Memory B cell (primary cell): Measurements from ENCODE around the gene MAGI2.
"Not testable (repeated sequence)": the region's sequence is repeated elsewhere in the genome, so short reads cannot be mapped to it uniquely, and the experiment has no call there.

Source experiments
- ATAC-seq: fragments of 150-1000 bp; cut with Tn5 transposase; 2 replicates; pipeline ENCODE4 v1.10.0; 2021; ENCODE audit warnings: low read depth, mild to moderate bottlenecking, moderate library complexity
- DNase-seq, 2 donors: peaks; one replicate each; pipeline ENCODE4 v3.0.0; 2022; ENCODE audit warnings: low spot score in 2 of 2
- H3K27ac Mint-ChIP-seq: one replicate; pipeline ENCODE4 v1.8.0; 2022; ENCODE audit warnings: mild to moderate bottlenecking, moderate library complexity, mixed read lengths
- H3K27me3 Mint-ChIP-seq: one replicate; pipeline ENCODE4 v1.8.0; 2022; ENCODE audit warnings: mixed read lengths
- H3K36me3 Mint-ChIP-seq: one replicate; pipeline ENCODE4 v1.8.0; 2022; ENCODE audit warnings: mild to moderate bottlenecking, mixed read lengths
- H3K4me1 Mint-ChIP-seq: one replicate; pipeline ENCODE4 v1.8.0; 2022; ENCODE audit warnings: mixed read lengths
- H3K4me3 Mint-ChIP-seq: one replicate; pipeline ENCODE4 v1.8.0; 2022; ENCODE audit warnings: mild to moderate bottlenecking, moderate library complexity, mixed read lengths
- H3K9me3 Mint-ChIP-seq: one replicate; pipeline ENCODE4 v1.8.0; 2022; ENCODE audit warnings: mixed read lengths

Gene MAGI2

DNA sequence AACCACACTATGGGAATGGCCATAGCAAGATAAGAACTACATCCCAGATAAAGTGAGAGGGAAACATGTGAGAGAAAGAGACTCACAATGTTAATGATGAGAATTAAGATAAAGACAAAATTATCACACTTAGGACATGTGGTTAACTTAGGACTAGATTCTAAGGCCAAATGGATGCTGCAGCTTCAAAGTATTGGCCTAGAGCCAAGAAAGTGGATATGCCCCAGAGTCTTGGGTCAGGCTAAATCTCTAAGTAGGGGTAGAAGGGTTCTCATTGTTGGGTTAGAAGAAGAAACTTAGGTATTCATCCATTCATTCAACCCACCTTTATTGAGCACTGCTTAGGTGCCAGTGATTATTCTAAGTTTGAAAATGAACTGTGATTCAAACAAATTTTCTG is 836.9 kb downstream of the MAGI2 start:
- Mint-ChIP-seq H3K4me3 (no peak overlapping the region), H3K4me1 (no peaks in the 10 kb centered on the region), H3K27me3 (no peaks in the 10 kb centered on the region), H3K27ac (no peak overlapping the region), H3K36me3 (no peaks in the 10 kb centered on the region), H3K9me3 (peaks cover 4% of the 10 kb centered on the region)
- DNase-seq (no peak), ATAC-seq (no peak)

DNA sequence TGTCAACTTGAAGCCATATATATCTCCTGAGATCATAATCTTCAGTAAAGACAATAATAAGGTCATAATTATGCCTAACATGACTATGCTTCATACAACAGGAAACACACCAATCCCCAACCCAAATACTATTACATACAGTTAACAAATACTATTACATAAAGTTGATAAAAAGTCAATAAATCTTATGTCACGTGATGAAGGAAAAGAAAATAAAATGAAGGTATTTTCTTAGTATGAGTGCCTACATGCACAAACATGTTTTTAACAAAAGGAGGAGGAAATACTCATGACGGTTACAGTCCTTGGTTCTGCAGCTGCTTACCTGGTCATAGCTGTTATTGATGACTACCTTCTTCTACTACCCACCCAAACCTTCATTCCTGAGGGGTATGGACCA is 844.2 kb downstream of the MAGI2 start:
- Mint-ChIP-seq H3K4me3 (no peak overlapping the region), H3K27ac (no peak overlapping the region), H3K27me3 (no peaks in the 10 kb centered on the region), H3K4me1 (no peaks in the 10 kb centered on the region), H3K9me3 (no peaks in the 10 kb centered on the region), H3K36me3 (no peaks in the 10 kb centered on the region)
- DNase-seq (no peak), ATAC-seq (no peak)

DNA sequence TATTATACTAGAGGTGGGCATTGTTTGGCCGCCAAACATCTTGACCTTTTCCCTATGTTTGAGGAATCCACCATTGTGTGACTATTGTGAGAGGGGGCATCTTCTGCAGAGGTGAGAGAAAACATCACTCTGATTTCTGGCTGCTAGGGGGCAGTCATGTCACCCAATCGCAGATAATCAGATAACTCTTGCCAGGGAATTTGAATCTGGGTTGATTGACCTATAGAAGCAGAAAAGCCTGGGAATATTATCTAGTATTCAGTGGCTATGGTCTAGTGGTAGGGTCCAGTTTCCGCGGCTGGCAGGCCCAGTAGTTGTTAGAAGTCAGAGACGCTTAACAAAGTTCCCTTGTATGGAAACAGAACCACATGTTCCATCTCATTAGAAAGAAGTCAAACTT is 846.4 kb downstream of the MAGI2 start:
- no peaks in the 10 kb centered on the region for H3K4me1 Mint-ChIP-seq

DNA sequence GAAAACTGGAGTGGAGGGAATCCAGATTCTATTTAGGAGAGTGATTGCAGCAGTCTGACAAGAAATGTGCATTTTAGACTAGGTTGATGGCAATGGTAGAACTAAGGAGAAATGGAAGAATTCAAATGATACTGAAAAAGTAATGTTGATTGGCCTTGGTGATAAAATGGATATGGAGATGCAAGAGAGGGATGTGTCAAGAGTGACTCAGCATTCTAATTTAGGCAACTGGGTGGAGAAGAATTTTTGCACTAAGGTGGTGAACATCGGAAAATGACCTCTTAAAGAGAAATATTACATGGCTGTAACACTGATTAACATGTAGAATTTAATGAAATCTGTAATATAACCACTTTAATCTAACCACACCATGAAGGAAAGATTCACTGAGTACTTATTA is 848.3 kb downstream of the MAGI2 start:
- no peaks in the 10 kb centered on the region for H3K36me3 Mint-ChIP-seq
- no peaks in the 10 kb centered on the region for H3K4me1 Mint-ChIP-seq
- no peaks in the 10 kb centered on the region for H3K9me3 Mint-ChIP-seq
- H3K27ac Mint-ChIP-seq, result no peak overlapping the region
- H3K27me3 Mint-ChIP-seq, result no peaks in the 10 kb centered on the region
- no peak overlapping the region for H3K4me3 Mint-ChIP-seq
- ATAC-seq (no peak), DNase-seq (no peak)

More for the DNA sequence above, 846.4 kb downstream of the MAGI2 start:
- Mint-ChIP-seq H3K9me3 (no peaks in the 10 kb centered on the region), H3K4me3 (no peak overlapping the region), H3K36me3 (no peaks in the 10 kb centered on the region), H3K27me3 (no peaks in the 10 kb centered on the region), H3K27ac (no peak overlapping the region)
- ATAC-seq (no peak), DNase-seq (no peak)

DNA sequence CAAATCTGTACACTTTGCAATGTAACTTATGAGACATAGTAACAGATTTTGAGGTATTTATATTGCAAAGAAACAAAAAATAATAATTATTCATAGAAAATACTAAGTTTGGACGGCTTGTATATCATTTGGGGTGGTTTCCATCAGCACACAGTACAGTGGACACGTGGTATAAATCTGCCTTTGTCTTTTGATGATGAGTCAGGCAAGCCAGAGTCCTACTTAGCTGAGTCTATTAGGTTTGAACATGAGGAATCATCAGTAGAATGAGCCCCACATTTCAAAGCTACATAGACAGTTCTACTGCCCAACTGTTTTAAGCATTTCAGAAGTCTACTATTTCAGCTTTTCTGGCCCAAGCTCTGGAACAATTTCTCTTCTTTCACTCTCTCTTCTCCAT is 851.7 kb downstream of the MAGI2 start:
- no peak for DNase-seq
- no peak for ATAC-seq
- Mint-ChIP-seq H3K27me3 (no peaks in the 10 kb centered on the region), H3K4me1 (no peaks in the 10 kb centered on the region), H3K4me3 (no peak overlapping the region), H3K36me3 (no peaks in the 10 kb centered on the region), H3K27ac (no peak overlapping the region), H3K9me3 (peaks cover 2% of the 10 kb centered on the region)

DNA sequence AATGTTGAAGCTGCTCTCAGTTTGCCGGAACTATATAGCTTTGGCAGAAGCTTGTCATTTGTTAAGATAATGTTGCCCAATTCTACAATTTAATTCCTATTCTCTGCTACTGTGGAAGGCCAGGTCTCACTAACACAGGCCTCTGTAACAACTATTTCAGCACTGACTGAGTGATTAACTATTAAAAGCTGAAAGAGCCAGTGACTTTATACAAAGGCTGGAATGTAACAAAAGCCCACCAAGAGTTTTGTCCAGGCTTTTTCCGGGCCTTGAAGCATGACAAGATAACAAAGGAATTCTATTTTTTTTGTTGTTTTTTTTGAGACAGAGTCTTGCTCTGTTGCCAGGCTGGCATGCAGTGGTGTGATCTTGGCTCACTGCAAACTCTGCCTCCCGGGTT is 859.3 kb downstream of the MAGI2 start:
- Mint-ChIP-seq H3K4me1 (no peaks in the 10 kb centered on the region), H3K9me3 (peaks cover 2% of the 10 kb centered on the region)

DNA sequence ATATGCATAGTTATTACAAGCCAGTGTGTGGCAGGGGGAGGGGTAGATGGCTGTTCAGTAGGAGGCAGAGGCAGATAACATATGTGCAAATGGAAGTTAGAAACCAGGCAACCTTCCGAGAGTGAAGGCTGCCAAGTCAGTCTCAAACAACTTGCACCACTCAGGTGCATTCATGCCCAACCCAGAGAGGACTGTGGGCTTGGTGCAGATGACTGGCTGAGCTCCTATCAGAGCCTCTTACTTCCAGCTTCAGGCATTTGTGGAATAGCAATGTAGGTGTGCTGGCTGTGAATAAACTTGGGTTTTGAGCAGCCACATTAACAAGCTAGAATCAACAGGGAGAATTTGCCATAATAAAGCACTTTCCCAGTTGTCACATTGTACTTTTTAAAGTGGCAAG is 865.1 kb downstream of the MAGI2 start:
- no peaks in the 10 kb centered on the region for H3K9me3 Mint-ChIP-seq
- H3K4me1 Mint-ChIP-seq, result no peaks in the 10 kb centered on the region
- no peak overlapping the region for H3K4me3 Mint-ChIP-seq
- H3K27ac Mint-ChIP-seq, result no peak overlapping the region
- ATAC-seq, result no peak
- H3K27me3 Mint-ChIP-seq, result no peaks in the 10 kb centered on the region
- DNase-seq, result no peak
- H3K36me3 Mint-ChIP-seq, result no peaks in the 10 kb centered on the region

More for the DNA sequence above, 859.3 kb downstream of the MAGI2 start:
- no peak overlapping the region for H3K27ac Mint-ChIP-seq
- no peaks in the 10 kb centered on the region for H3K36me3 Mint-ChIP-seq
- no peak overlapping the region for H3K4me3 Mint-ChIP-seq
- no peaks in the 10 kb centered on the region for H3K27me3 Mint-ChIP-seq
- ATAC-seq (no peak), DNase-seq (no peak)

DNA sequence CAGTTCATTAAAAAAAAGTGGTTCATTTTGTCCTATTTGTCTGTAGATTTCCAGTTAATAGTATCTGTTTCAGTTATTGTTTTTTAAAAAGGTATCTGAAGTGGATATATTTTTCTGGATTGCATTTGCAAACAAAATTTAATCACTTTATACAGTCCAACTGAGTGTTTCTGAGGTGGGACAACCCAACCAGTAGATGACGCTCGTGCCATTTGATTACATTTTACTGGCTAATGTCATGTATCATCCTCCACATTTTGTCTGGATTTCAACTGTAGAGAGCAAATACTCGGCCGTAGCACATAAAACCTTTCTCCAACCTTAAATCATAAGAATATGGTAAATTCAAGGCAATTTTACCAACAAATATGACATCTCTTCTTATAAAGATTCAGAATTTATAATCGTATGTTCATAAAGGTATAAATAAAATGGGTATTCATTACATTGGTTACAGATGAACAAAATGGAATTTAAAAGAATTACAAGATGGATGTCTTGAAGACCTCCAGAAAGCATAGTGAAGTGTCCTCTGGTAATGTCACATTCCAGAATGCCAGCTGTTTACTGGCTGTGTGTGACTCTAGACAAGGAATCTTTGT is 865.9 kb downstream of the MAGI2 start:
- ATAC-seq (no peak), DNase-seq (no peak)
- Mint-ChIP-seq H3K4me1 (no peaks in the 10 kb centered on the region), H3K4me3 (no peak overlapping the region), H3K27me3 (no peaks in the 10 kb centered on the region), H3K36me3 (no peaks in the 10 kb centered on the region), H3K9me3 (no peaks in the 10 kb centered on the region), H3K27ac (no peak overlapping the region)

DNA sequence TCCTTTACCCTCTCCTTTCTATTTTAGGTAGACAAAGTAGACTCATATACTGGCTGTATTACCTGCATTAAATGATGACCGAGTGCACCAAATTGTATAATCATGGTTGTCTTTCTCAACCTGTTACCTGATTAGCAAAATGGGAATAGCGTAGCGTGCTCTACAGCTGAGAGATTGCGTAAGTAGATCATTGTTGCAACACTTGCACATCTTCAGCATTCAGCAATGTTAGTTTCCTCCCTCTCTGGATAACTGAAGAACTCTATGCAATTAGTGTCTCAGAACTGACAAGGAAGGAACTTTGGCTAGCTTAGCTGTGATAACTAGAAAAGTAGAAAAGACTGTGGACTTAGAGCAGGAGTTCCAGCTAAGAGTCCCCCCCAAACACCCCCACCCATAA is 867.5 kb downstream of the MAGI2 start:
- Mint-ChIP-seq H3K27ac (no peak overlapping the region), H3K27me3 (no peaks in the 10 kb centered on the region), H3K9me3 (no peaks in the 10 kb centered on the region), H3K4me1 (no peaks in the 10 kb centered on the region), H3K36me3 (no peaks in the 10 kb centered on the region), H3K4me3 (no peak overlapping the region)
- ATAC-seq (no peak), DNase-seq (no peak)

DNA sequence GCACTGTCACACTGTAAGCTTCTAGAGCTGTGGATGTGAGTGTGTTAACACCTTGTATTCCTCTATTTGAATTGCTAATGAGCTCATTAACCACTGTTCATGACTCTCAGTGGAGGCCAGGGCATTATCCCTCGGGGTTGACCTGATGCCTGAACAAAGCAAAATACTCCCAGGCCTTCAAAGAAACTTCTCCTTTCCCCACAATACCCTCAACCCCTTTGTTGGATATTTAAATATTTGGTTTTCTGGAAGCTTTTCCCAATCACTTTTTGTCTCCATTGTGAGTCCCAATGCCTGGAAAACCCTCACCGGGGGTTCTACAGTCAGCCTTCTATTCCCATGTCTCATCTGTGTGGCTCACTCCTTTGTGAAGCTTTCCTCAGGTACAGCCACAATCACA is 874.8 kb downstream of the MAGI2 start:
- H3K4me3 Mint-ChIP-seq, result no peak overlapping the region
- no peaks in the 10 kb centered on the region for H3K36me3 Mint-ChIP-seq
- no peaks in the 10 kb centered on the region for H3K27me3 Mint-ChIP-seq
- no peaks in the 10 kb centered on the region for H3K4me1 Mint-ChIP-seq
- ATAC-seq, result no peak
- no peak for DNase-seq
- H3K27ac Mint-ChIP-seq, result no peak overlapping the region
- H3K9me3 Mint-ChIP-seq, result no peaks in the 10 kb centered on the region

DNA sequence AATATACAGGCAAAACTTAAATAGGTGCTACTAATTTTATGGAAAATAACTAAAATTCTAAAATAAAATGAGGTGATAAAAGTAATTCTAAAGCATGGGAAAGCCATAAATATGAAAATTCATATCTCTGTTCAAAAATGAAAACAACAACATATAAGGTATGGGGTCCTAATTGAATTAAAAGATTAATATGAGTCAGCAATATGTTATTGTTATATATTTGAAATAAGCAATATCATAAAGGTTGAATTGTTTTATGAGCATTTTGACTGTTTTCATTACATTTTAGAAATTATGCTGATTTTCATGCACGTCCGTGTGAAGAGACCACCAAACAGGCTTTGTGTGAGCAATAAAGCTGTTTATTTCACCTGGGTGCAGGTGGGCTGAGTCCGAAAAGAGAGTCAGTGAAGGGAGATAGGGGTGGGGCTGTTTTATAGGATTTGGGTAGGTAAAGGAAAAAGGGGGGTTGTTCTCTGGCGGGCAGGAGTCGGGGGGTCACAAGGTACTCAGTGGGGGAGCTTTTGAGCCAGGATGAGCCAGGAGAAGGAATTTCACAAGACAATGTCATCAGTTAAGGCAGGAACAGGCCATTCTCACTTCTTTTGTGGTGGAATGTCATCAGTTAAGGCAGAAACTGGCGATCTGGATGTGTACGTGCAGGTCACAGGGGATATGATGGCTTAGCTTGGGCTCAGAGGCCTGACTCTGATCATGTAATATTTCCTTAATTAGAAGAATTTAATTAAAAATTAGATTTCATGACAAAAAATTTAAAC is 876.1 kb downstream of the MAGI2 start:
- not testable (repeated sequence) for H3K27ac Mint-ChIP-seq, H3K4me1 Mint-ChIP-seq, DNase-seq, H3K36me3 Mint-ChIP-seq, ATAC-seq, H3K27me3 Mint-ChIP-seq, H3K4me3 Mint-ChIP-seq, H3K9me3 Mint-ChIP-seq

DNA sequence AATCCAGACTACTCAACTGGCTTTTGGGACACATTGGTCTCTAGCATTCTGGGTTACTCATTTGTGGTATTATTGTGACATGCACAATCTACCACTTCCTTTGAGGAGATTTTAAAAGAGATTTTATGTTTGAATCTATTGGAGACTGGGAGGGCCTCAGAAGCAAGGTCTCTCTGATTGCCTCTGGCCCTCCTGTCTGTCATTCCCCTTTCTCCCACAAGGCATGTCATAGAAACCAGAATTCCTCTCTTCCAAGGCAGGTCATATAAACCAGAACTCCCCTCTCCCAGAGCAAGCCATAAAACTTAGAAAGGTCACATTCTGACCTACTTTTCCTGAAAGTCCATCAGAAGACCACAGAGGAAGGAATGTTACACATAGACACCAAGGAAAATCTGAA is 877.2 kb downstream of the MAGI2 start:
- Mint-ChIP-seq H3K9me3 (no peaks in the 10 kb centered on the region), H3K4me1 (no peaks in the 10 kb centered on the region), H3K4me3 (no peak overlapping the region), H3K27ac (no peak overlapping the region), H3K36me3 (no peaks in the 10 kb centered on the region), H3K27me3 (no peaks in the 10 kb centered on the region)
- ATAC-seq (no peak), DNase-seq (no peak)

DNA sequence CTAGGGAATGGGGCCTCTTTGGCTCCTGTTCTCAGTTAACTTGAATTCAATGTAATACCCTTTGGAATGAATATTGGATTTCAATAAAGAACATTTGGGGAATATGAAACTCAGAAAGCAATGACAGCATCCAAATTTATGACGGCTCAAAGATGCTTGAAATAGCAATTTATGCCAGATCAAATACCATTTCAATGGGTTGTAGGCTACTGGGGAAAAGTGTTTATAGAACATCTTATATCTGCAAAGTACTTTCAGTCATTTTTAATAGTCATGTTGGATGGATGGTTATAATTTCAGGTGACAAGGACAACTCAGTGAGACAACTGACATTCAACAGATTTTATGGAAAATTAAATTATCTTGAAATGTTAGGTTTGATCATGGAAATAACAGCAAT is 882.2 kb downstream of the MAGI2 start:
- no peak for DNase-seq

DNA sequence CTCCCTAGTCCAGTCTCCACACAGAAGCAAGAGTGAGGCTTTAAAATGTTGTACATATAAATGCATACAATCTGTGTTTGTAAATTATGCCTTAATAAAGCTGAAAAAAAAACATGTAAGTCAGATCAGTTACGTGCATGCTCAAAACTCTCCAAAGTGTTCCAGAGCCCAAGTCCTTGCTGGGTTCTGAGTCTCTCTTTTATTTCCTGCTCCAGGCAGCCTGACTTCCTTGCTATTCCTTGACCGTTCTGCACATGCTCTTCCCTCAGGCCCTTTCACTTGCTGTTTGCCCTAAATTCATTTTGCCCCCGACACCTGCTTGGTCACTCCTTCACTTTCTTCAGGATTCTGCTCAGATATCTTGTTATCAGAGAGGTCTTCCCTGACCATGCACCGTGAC is 884.8 kb downstream of the MAGI2 start:
- Mint-ChIP-seq H3K27ac (no peak overlapping the region), H3K36me3 (no peaks in the 10 kb centered on the region), H3K27me3 (no peaks in the 10 kb centered on the region), H3K4me3 (no peak overlapping the region), H3K4me1 (no peaks in the 10 kb centered on the region), H3K9me3 (no peaks in the 10 kb centered on the region)
- no peak for ATAC-seq
- DNase-seq, result no peak

More for the DNA sequence above, 882.2 kb downstream of the MAGI2 start:
- Mint-ChIP-seq H3K27me3 (no peaks in the 10 kb centered on the region), H3K9me3 (no peaks in the 10 kb centered on the region), H3K36me3 (no peaks in the 10 kb centered on the region), H3K4me3 (no peak overlapping the region), H3K27ac (no peak overlapping the region), H3K4me1 (no peaks in the 10 kb centered on the region)
- no peak for ATAC-seq

DNA sequence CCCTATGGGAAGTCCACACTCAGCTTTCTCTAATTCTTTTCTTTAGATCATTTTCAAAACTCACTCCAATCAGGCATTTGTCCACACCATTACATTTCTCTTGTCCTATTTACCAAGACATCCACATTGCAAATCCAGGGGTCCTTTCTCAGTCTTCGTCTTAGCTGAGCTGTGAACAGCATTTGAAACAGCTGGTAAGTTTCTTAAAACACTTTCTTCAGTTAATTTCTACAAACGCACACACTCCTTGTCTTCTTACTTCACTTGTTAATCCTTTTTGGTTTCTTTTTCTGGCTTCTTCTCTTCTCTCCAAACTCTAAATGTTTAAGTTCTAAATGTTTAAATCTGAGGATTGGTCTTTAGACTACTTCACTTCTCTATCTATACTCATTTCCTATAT is 885.6 kb downstream of the MAGI2 start:
- DNase-seq (no peak), ATAC-seq (no peak)
- H3K27me3 Mint-ChIP-seq, result no peaks in the 10 kb centered on the region
- no peak overlapping the region for H3K4me3 Mint-ChIP-seq
- no peaks in the 10 kb centered on the region for H3K9me3 Mint-ChIP-seq
- H3K36me3 Mint-ChIP-seq, result no peaks in the 10 kb centered on the region
- no peaks in the 10 kb centered on the region for H3K4me1 Mint-ChIP-seq
- H3K27ac Mint-ChIP-seq, result no peak overlapping the region
